ENCODE data around the gene MAPKAPK2.

Gene MAPKAPK2

DNA sequence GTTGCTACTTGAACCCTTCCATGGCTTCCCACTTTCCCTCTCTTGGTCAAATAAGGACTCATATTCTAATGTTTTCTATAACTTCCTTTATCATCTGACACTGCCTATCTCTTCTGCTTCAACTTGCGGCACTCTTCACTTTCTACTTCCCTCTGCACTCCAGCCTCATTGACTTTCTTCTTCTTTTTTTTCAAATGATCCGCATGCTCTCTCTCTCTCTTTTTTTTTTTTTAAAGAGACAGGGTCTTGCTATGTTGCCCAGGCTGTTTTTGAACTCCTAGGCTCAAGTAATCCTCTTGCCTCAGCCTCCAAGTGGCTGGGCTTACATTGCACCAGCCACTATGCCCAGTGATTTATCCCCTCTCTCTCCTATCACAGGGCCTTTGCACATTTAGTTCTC lies 94.9 kb downstream of the MAPKAPK2 start:
- H3K36me3 Mint-ChIP-seq (ENCODE audit: low read depth): peaks cover 2% of the 10 kb centered on the region
- ATAC-seq (no peak), DNase-seq (no peak)
- H3K27ac Mint-ChIP-seq: no peak overlapping the region
- no peak overlapping the region for H3K4me3 Mint-ChIP-seq
- H3K27me3 Mint-ChIP-seq: peaks cover 5% of the 10 kb centered on the region
- H3K9me3 Mint-ChIP-seq: no peaks in the 10 kb centered on the region
- H3K4me1 Mint-ChIP-seq: peaks cover 36% of the 10 kb centered on the region

DNA sequence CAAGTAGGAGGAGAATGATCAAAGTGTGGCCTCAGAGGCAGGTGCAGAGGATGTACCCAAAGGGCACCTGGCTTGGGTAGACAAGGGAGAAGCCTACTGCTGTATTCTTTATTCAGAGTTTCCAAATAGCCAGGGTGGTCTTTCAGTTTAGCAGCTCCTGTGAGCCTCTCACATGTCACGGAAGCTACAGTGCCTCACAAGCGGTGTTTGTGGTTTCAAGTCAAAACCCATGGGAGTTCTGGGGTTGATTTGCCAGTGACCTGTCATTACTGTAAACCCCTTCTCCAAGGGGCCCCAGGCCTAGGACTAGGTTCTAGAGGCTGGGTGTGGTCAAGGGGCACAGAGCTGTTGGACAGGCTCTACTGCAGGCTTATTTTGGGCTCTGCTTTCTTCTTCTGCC lies 97.7 kb downstream of the MAPKAPK2 start:
- Mint-ChIP-seq H3K36me3 (ENCODE audit: low read depth) (peaks cover 2% of the 10 kb centered on the region), H3K4me1 (peaks cover 57% of the 10 kb centered on the region), H3K27me3 (peaks cover 15% of the 10 kb centered on the region), H3K27ac (peak overlapping the region; percentile 55), H3K9me3 (no peaks in the 10 kb centered on the region), H3K4me3 (peak overlapping the region; percentile 24)
- peak; percentile 71 for ATAC-seq
- DNase-seq: peak; percentile 48

DNA sequence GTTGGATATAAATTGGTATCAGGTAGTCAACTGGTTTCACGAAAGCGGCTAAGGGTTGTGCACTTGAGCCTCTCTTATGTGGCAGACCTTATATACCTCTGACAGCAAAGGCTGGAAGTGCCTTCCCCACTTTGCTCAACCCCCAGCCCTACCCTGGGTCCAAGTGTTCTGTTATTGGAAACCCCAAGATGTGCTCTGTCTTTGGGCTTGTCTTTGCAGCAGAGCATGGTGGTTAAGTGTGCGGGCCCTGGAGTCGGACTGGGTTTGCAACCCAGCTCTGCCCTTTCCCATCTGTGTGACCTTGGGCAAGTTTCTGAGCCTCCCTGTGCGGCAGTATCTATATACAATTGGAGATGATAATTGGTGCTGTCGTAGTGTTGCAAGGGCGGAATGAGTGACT lies 98.8 kb downstream of the MAPKAPK2 start:
- DNase-seq (no peak), ATAC-seq (no peak)
- H3K27me3 Mint-ChIP-seq: peaks cover 11% of the 10 kb centered on the region
- H3K4me3 Mint-ChIP-seq: no peak overlapping the region
- no peaks in the 10 kb centered on the region for H3K9me3 Mint-ChIP-seq
- peaks cover 2% of the 10 kb centered on the region for H3K36me3 Mint-ChIP-seq (ENCODE audit: low read depth)
- peaks cover 66% of the 10 kb centered on the region for H3K4me1 Mint-ChIP-seq
- H3K27ac Mint-ChIP-seq: peak overlapping the region; percentile 78
